Osteoblast (primary cell): ENCODE data around the gene SETD2. TPM values are rescaled to one million over a fixed set of nuclear protein-coding genes. Genes with fewer than 3 reads are reported as not detected.

Experiments used
- DNase-seq: peaks from one replicate; pipeline ENCODE4 v3.0.0; 2011; ENCODE audit warnings: low spot score, mixed read lengths; ENCODE audit not compliant: insufficient read length; ENCODE audit errors: missing footprints
- H2AFZ ChIP-seq: 2 replicates; pipeline ENCODE4 v1.6.0; 2011; ENCODE audit warnings: mild to moderate bottlenecking, low read length
- H3K27ac ChIP-seq: 2 replicates; pipeline ENCODE4 v1.5.1; 2011; ENCODE audit warnings: mild to moderate bottlenecking, low read depth, low read length, moderate library complexity
- H3K27me3 ChIP-seq: 2 replicates; pipeline ENCODE4 v1.6.0; 2012; ENCODE audit warnings: mild to moderate bottlenecking, control low read depth, inconsistent platforms, low read length, moderate library complexity; ENCODE audit not compliant: insufficient read depth
- H3K36me3 ChIP-seq: 2 replicates; pipeline ENCODE4 v1.5.1; 2011; ENCODE audit warnings: mild to moderate bottlenecking, low read length, control low read depth, moderate library complexity; ENCODE audit not compliant: insufficient read depth
- H3K4me1 ChIP-seq: 2 replicates; pipeline ENCODE4 v1.5.1; 2011; ENCODE audit warnings: mild to moderate bottlenecking, low read length, control low read depth, moderate library complexity; ENCODE audit not compliant: insufficient read depth
- H3K4me2 ChIP-seq: 2 replicates; pipeline ENCODE4 v1.6.0; 2011; ENCODE audit warnings: mild to moderate bottlenecking, low read length; ENCODE audit not compliant: insufficient read depth
- H3K4me3 ChIP-seq: fragments of 200-600 bp; sonication (generic); 3 replicates; pipeline ENCODE4 v1.5.1; 2012; ENCODE audit warnings: mild to moderate bottlenecking, low read length, inconsistent platforms; ENCODE audit not compliant: insufficient read depth
- H3K79me2 ChIP-seq: 2 replicates; pipeline ENCODE4 v1.6.0; 2012; ENCODE audit warnings: mild to moderate bottlenecking, low read length, control low read depth, inconsistent platforms; ENCODE audit not compliant: insufficient read depth
- H3K9me3 ChIP-seq: 2 replicates; pipeline ENCODE4 v1.5.1; 2011; ENCODE audit warnings: low read depth, low read length, control low read depth
- H4K20me1 ChIP-seq: 2 replicates; pipeline ENCODE4 v1.6.0; 2012; ENCODE audit warnings: mild to moderate bottlenecking, low read length, control low read depth; ENCODE audit not compliant: insufficient read depth
- CTCF ChIP-seq: IDR thresholded peaks from 2 replicates; pipeline ENCODE4 v1.5.1; 2011; ENCODE audit warnings: mild to moderate bottlenecking, low read depth, low read length, moderate library complexity; ENCODE audit errors: extremely low read depth
- total RNA-seq: library from RNA; depleted of rRNA; stranded (reverse); fragments of >200 nt; gene quantifications from 2 replicates; pipeline ENCODE4 v1.2.3, GENCODE V29; 2012

The SETD2 gene
- total RNA-seq, 1 donor: 39.8 TPM

DNA sequence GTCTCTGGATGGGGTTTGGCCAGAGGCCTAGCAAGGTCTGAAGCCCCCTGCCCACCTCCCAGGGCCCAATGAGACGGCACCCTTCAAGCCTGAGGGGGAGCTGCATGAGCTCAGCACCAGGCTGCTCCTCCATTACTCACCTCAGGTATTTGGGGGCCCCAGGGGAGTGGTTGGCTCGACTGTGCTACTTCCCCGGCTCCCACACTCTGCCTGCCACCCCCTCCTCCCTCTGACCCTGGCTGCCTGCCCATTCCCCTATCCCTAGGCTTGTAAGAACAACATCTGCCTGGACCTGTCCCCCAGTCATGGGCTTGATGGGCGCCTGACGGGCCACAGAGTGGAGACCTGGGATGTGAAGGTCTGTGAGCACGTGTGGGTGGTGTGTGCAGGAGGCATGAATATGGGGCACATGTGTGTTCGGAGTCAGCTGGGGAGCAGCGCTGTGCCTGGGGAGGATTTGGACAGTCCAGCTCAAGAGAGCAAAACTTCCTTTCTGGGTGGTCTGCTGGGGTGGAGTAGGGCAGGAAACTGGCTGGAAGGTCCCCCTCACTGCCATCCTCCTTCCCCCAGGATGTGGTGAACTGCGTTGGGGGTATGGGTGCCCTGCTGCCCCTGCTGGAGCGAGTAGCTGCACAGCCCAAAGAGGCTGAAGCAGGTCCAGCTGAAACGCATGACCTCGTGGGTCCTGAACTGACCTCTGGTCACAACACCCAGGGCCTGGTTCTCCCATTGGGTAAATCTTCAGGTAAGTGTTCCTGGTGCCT lies 167.0 kb downstream of the SETD2 start:
- no peaks in the 10 kb centered on the region for H3K9me3 ChIP-seq
- peak; percentile 78 for DNase-seq
- no peak overlapping the region for H2AFZ ChIP-seq
- H3K27ac ChIP-seq: no peak overlapping the region
- H3K4me2 ChIP-seq: no peak overlapping the region
- H3K4me3 ChIP-seq: no peak overlapping the region
- H3K27me3 ChIP-seq: no peaks in the 10 kb centered on the region
- no peaks in the 10 kb centered on the region for H3K36me3 ChIP-seq
- no peaks in the 10 kb centered on the region for H3K79me2 ChIP-seq
- H3K4me1 ChIP-seq: no peaks in the 10 kb centered on the region
- no peak for TF ChIP-seq CTCF
- H4K20me1 ChIP-seq: no peaks in the 10 kb centered on the region

GRCh38 chr3:46995901-46996562 lies 167.9 kb downstream of the SETD2 start:
- peak; percentile 81 for DNase-seq
- H3K79me2 ChIP-seq: no peaks in the 10 kb centered on the region
- no peaks in the 10 kb centered on the region for H3K9me3 ChIP-seq
- H3K4me2 ChIP-seq: no peak overlapping the region
- no peaks in the 10 kb centered on the region for H3K36me3 ChIP-seq
- no peaks in the 10 kb centered on the region for H3K27me3 ChIP-seq
- no peaks in the 10 kb centered on the region for H3K4me1 ChIP-seq
- no peak overlapping the region for H2AFZ ChIP-seq
- no peaks in the 10 kb centered on the region for H4K20me1 ChIP-seq
- H3K27ac ChIP-seq: no peak overlapping the region
- TF ChIP-seq CTCF: no peak
- H3K4me3 ChIP-seq: no peak overlapping the region

DNA sequence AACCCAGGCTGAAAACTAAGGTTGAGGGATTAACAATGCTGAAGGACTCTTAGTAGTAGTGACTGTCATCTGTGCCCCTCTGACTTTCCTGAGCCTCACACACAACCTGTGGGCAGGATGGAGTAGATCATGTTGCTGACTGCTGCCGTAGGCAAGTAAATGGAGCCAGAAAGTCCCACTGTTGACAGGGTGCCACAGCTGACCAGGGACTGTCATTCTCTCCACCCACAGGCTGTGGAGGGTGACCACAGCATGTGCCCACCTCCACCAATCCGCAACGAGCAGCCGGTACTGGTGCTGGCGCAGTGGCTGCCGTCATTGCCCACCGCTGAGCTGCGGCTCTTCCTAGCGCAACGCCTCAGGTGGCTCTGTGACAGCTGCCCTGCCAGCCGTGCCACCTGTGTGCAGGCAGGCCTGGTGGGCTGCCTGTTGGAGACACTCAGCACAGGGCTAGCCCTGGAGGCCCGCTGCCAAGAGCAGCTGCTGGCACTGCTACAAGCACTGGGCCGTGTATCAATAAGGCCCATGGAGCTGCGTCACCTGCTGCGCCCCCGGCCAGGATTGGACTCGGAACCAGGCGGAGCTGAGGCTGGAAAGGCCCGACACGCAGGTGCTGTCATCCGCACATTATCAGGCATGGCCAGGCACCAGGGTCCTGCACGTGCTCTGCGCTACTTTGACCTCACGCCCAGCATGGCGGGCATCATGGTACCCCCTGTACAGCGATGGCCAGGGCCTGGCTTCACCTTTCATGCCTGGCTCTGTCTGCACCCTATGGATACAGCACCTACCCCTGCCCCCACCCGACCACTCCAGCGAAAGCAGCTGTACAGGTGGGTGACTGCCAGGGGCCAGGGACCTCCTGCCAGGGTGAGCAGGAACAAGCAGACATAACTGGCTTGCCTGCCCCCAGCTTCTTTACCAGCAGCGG lies 168.8 kb downstream of the SETD2 start:
- no peak overlapping the region for H3K4me2 ChIP-seq
- no peaks in the 10 kb centered on the region for H3K27me3 ChIP-seq
- H3K36me3 ChIP-seq: no peaks in the 10 kb centered on the region
- no peak for TF ChIP-seq CTCF
- no peaks in the 10 kb centered on the region for H3K9me3 ChIP-seq
- DNase-seq: peak; percentile 71
- no peak overlapping the region for H2AFZ ChIP-seq
- no peaks in the 10 kb centered on the region for H3K4me1 ChIP-seq
- H4K20me1 ChIP-seq: no peaks in the 10 kb centered on the region
- H3K4me3 ChIP-seq: no peak overlapping the region
- H3K27ac ChIP-seq: no peak overlapping the region
- no peaks in the 10 kb centered on the region for H3K79me2 ChIP-seq
